Fibroblast of peridontal ligament (primary cell): ENCODE data around the gene CHD3.
"Not testable (repeated sequence)": the region's sequence is repeated elsewhere in the genome, so short reads cannot be mapped to it uniquely, and the experiment has no call there.

Source experiments
- DNase-seq: peaks from one replicate; pipeline ENCODE4 v3.0.0-alpha.2; 2010; ENCODE audit errors: extremely low read depth

CHD3 gene

DNA sequence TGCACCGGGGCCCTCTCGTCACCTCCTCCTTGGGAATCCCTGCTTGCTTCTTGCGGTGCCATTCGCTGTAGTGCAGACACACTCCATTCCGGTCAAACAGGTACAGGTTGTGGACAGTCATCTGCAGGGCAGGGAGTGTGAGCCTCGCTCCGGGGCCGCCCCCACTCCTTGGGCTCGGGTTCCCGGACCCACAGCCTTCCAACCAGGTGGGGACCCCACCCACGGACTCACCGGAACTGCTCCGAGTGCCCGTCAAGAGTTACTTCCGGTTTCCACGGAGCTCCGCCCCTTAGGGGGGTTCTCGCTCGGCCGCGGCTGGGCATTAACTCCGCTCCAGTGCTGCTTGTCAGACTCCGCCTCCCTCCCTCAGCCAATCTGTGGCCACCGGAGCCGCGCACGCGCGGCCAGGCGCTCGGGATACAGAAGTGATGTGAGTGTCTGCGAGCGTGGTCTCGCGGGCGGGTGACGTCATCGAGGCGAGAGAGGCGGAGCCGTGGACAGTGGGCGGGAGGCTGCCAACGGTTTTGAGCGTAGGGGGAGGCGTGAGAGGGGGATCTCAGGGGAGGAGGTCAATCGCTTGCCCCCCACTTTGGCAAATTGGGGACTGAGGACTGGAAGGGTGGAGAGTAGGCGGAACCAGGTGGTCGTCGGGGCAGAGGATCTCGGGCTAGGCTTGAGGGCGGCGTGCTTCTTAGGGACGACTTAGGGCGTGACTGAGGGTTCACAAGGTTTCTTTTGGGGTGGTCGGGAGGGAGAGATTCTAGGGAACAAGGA lies 43.3 kb downstream of the CHD3 start, which contains the start of the genes CNTROB and TRAPPC1:
CNTROB (plus strand) TSS at position 498 of the 774 bp plus-strand sequence. CDS start 874 bp downstream, outside the sequence.
TRAPPC1 (minus strand) TSS at position 238 of the 774 bp plus-strand sequence; CDS start at position 121, 117 bp downstream.
- peak; percentile 98 for DNase-seq

DNA sequence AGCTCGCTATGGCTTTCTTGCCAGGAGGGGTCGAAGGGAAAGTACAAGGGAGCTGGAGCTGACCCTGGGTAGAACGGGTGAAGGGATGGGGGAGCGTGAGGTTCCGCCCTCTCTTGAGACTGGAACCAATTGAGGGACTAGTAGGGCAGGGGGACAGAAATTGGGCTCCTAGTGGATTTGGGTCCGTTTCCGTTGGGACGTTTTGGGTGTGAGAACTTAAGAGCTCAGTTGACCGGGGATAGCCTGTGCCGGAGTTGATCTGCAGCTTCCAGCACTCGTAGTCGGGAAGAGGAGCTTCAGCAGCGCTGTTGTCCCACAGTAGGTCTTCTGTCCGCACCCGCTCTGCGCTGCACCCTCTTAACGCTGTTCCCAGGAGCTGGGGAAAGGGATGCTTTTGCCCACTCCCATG lies 43.9 kb downstream of the CHD3 start:
- DNase-seq: peak; percentile 28

- DNase-seq: peak; percentile 38
These were observed 44.4 kb downstream of the CHD3 start for GRCh38 chr17:7932949-7933348.

GRCh38 chr17:7935859-7936258 lies 47.3 kb downstream of the CHD3 start:
- DNase-seq: no peak

GRCh38 chr17:7940034-7940433 lies 51.4 kb downstream of the CHD3 start:
- DNase-seq: no peak

DNA sequence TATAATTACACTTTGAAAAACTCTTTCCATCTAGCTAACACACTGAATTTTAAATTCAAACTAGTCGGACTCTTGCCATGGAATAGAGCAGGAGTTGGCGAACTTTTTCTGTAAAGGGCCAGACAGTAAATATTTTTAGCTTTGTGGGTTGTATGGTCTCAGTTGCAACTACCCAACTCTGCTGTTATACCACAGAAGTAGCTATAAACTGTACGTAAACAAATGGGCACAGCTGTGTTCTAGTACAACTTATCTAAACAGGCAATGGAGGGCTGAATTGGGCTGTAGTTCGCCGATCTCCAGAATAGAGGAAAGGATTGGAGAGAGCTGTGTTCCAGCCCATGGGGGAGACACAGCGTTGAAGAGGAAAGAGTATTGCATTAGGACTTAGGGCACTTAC lies 52.2 kb downstream of the CHD3 start:
- no peak for DNase-seq

GRCh38 chr17:7943291-7943690 lies 54.7 kb downstream of the CHD3 start:
- no peak for DNase-seq

- no peak for DNase-seq
These were observed 55.7 kb downstream of the CHD3 start for GRCh38 chr17:7944326-7944725.

DNA sequence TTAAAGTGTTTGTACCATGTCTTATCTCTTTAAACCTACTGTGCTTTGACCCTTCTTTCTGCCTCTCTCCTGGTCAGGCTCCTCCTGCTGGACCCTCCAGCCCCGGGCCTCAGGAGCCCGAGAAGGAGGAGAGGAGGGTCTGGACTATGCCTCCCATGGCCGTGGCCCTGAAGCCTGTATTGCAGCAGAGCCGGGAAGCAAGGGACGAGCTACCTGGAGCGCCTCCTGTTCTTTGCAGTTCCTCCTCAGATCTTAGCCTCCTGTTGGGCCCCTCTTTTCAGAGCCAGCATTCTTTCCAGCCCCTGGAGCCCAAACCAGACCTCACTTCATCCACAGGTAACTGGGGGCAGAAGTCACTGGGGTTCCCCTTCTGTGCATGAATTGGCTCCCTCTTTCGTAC lies 57.1 kb downstream of the CHD3 start:
- no peak for DNase-seq

DNA sequence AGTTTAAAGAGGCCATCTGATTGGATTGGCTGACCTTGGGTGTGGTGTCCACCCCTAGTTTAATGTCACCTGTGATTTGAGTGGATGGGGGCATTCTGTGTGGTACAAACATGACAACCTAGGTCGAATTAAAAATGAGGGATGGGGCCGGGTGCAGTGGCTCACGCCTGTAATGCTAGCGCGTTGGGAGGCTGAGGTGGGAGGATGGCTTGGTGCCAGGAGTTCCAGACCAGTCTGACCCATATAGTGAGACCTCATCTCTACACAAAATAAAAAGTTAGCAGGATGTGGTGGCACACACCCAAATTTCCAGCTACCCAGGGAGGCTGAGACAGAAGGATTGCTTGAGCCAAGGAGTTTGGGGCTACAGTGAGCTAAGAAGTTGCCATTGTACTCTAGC lies 57.9 kb downstream of the CHD3 start:
- DNase-seq: no peak

- DNase-seq: no peak
These were observed 59.1 kb downstream of the CHD3 start for GRCh38 chr17:7947651-7948050.

GRCh38 chr17:7950578-7950977 lies 62.0 kb downstream of the CHD3 start:
- no peak for DNase-seq

DNA sequence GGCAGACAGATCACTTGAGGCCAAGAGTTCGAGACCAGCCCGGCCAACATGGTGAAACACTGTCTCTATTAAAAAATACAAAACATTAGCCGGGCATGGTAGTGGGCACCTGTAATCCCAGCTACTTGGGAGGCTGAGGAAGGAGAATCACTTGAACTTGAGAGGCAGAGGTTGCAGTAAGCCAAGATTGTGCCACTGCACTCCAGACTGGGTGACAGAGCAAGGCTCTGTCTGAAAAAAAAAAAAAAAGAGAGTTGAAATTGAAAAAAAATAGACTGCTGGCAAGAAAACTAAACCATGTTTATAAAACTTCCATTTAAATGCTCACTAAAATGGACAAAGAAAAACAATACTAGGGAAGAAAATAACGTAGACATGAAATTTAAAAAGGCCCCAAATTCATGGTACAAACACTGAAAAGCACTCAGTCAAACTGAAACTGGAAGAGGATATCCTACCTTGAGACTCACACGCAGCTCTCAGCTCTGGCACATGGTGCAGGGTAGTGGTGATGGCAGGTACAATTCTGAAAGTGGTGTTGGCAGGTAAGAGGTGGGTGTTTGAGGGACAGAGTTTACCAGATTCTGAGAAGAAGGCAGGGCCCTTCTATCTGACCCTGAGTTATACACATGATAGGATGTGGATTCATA lies 62.7 kb downstream of the CHD3 start:
- DNase-seq: no peak

DNA sequence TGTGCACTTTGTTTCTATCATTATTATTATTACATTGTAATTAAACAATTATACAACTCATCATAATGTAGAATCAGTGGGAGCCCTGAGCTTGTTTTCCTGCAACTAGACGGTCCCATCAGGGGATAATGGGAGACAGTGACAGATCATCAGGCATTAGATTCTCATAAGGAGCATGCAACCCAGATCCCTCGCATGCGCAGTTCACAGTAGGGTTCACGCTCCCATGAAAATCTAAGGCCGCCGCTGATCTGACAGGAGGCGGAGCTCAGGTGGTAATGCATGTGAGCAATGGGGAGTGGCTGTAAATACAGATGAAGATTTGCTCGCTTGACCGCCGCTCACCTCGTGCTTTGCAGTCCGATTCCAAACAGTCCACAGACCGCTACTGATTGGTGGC lies 64.7 kb downstream of the CHD3 start:
- DNase-seq: not testable (repeated sequence)

DNA sequence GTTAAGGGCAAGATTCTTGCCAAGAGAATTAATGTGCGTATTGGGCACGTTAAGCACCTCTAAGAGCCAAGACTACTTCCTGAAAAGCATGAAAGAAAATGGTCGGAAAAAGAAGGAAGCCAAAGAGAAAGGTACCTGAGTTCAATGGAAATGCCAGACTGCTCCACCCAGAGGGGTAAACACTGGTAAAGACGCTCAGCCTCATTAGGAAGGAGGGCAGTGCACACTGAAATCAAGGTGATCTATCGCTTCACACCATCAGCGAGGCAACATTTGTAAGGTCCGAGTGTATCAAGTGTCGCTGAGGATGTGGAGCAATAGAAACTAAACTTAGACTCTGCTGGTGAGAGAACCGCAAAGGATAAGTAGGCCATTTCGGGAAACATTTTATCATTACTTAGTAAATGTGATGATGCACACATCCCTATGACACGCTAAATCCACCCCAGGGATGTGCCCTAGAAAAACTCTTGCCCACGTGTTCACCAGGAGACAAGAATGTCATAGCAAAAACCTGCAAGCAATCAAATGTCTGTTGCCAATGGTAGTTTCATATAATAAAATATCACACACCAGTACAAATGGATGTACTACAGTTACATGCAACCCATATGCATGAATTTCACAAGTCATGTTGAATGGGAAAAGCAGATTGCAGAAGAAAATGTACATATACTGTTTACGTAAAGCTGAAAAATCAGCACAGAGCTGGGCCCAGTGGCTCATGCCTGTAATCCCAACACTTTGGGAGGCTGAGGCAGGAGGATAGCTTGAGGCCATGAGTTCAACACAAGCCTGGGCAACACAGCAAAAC lies 67.0 kb downstream of the CHD3 start:
- no peak for DNase-seq

- no peak for DNase-seq
These were observed 67.8 kb downstream of the CHD3 start for GRCh38 chr17:7956228-7956965.

DNA sequence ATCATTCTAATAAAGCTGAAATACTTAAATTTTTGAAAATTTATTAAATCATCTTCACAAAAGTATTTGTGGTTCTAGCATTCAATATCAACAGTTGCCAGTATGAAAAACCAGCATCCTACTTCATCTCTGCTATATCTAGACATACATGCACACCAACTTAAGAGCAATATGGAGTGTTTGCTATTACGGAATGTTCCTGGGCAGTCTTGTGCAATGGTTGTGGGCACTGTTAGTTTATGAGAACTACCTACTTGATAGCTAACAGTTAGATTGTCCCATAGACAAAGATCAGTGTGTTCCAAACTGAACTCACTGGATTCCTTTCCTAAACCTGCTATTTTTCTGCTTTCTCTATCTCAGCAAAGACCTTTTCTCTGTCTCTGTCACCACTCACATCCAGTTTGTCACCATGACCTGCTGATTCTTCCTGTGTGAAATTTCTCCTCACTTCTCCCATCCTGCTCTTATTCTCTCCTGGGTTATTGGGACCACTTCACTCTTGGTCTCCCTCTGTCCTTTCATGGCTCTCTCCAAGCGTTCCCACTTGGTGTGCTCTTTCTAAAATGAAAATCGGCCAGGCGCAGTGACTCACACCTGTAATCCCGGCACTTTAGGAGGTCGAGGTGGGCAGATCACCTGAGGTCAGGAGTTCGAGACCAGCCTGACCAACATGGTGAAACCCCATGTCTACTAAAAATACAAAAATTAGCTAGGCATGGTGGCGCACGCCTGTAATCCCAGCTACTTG lies 71.1 kb downstream of the CHD3 start:
- no peak for DNase-seq

- no peak for DNase-seq
These were observed 72.8 kb downstream of the CHD3 start for GRCh38 chr17:7961421-7961820.
